ENCODE measurements around the gene CCR1.
A peak's percentile ranks its signal among the peaks of the same experiment; 100 is the strongest.

Gene CCR1

GRCh38 chr3:46200211-46200610, 7.9 kb downstream of the CCR1 start:
- no peak for ATAC-seq
- peaks cover 19% of the 10 kb centered on the region for H3K4me1 Mint-ChIP-seq
- peaks cover 3% of the 10 kb centered on the region for H3K36me3 Mint-ChIP-seq
- H3K27ac Mint-ChIP-seq = no peak overlapping the region
- no peaks in the 10 kb centered on the region for H3K27me3 Mint-ChIP-seq
- peaks cover 5% of the 10 kb centered on the region for H3K9me3 Mint-ChIP-seq
- no peak overlapping the region for H3K4me3 Mint-ChIP-seq

DNA sequence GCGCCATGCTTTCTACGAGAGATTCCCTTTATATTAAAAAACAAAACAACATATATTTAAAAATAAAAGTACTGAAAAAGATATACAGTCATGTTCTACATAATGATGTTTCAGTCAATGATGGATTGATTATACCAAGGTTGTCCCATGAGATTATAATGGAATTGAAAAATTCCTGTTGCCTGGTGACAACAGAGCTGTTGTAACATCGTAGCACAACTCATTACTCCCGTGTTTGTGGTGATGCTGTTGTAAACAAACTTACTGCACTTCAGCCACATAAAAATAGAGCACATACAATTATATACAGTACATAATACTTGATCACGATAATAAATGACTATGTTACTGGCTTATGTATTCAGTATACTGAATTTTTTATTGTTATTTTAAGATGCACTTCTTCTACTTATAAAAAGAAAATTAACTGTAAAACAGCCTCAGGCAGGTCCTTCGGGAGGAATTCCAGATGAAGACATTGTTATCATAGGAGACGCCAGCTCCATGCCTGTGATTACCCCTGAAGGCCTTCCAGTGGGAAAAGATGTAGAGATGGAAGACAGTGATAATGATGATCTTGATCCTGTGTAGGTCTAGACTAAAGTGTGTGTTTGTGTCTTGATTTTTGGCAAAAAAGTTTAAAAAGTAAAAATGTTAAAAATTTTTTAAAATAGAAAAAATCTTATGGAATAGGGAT, 11.7 kb downstream of the CCR1 start:
- H3K27ac Mint-ChIP-seq = no peak overlapping the region
- ATAC-seq = no peak
- H3K4me3 Mint-ChIP-seq = no peak overlapping the region
- peaks cover 24% of the 10 kb centered on the region for H3K36me3 Mint-ChIP-seq
- H3K9me3 Mint-ChIP-seq = peaks cover 20% of the 10 kb centered on the region
- H3K27me3 Mint-ChIP-seq = no peaks in the 10 kb centered on the region
- peaks cover 20% of the 10 kb centered on the region for H3K4me1 Mint-ChIP-seq

DNA sequence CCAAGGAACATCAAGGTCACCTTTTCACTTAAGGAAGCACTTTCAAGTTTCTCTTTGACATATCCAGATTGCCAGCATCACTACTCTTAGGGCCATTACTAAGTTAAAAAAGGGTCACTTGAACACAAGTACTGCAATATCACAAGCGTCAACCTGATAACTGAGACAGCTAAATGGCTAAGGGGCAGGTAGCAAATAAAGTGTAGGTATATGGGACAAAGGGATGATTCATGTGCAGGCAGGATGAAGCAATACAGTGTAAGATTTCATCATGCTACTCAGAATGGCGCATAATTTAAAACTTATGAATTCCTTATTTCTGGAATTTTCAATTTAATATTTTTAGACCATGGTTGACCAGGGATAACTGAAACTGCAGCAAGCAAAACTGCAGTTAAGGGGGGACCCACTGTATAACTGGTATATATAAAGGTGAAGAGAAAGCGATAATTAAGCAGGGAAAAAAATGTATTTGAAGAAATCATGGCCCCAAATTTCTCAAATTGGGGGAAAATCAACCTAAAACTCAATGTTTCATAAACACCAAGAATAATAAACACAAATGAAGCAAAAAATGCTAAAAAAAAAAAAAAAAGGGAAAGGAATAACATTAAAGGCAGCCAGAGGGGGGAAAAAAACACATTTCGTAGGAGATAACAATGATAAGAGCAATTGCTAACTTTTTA, 13.1 kb downstream of the CCR1 start:
- no peak for ATAC-seq
- H3K27ac Mint-ChIP-seq = no peak overlapping the region
- H3K4me3 Mint-ChIP-seq = no peak overlapping the region
- peaks cover 22% of the 10 kb centered on the region for H3K4me1 Mint-ChIP-seq
- peaks cover 24% of the 10 kb centered on the region for H3K36me3 Mint-ChIP-seq
- H3K27me3 Mint-ChIP-seq = no peaks in the 10 kb centered on the region
- peaks cover 20% of the 10 kb centered on the region for H3K9me3 Mint-ChIP-seq

DNA sequence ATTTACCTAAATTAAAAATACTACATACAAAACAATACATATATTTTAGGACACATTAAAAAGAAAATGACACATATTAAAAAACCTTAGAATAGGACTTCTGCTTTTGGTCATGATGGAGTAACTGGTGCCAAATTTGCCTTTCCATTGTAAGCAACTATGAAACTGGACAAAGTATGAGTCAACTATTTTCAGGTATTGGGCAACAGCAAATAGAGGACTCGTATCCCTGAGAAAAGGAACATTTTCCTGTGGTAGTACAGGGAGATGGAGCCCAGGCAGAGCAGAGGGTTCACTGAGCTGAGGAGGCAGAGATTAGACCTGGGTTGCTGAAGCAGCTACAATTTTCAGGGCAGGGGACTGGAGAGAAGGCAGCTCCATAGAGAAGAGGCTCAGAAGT, 14.7 kb downstream of the CCR1 start:
- H3K4me3 Mint-ChIP-seq = no peak overlapping the region
- H3K4me1 Mint-ChIP-seq = peaks cover 14% of the 10 kb centered on the region
- ATAC-seq = no peak
- no peaks in the 10 kb centered on the region for H3K27me3 Mint-ChIP-seq
- H3K27ac Mint-ChIP-seq = no peak overlapping the region
- peaks cover 24% of the 10 kb centered on the region for H3K36me3 Mint-ChIP-seq
- peaks cover 20% of the 10 kb centered on the region for H3K9me3 Mint-ChIP-seq

GRCh38 chr3:46192939-46193338, 15.2 kb downstream of the CCR1 start:
- no peak for ATAC-seq
- peaks cover 19% of the 10 kb centered on the region for H3K4me1 Mint-ChIP-seq
- no peaks in the 10 kb centered on the region for H3K27me3 Mint-ChIP-seq
- no peak overlapping the region for H3K27ac Mint-ChIP-seq
- peaks cover 20% of the 10 kb centered on the region for H3K9me3 Mint-ChIP-seq
- no peak overlapping the region for H3K4me3 Mint-ChIP-seq
- peaks cover 24% of the 10 kb centered on the region for H3K36me3 Mint-ChIP-seq

- Mint-ChIP-seq H3K9me3 (peaks cover 17% of the 10 kb centered on the region), H3K36me3 (peaks cover 24% of the 10 kb centered on the region), H3K27ac (no peak overlapping the region), H3K27me3 (no peaks in the 10 kb centered on the region), H3K4me1 (peaks cover 31% of the 10 kb centered on the region), H3K4me3 (no peak overlapping the region)
- peak; percentile 51 for ATAC-seq
Measured at GRCh38 chr3:46191730-46192129, 16.4 kb downstream of the CCR1 start.

- H3K4me1 Mint-ChIP-seq = peaks cover 50% of the 10 kb centered on the region
- H3K27ac Mint-ChIP-seq = no peak overlapping the region
- peaks cover 11% of the 10 kb centered on the region for H3K36me3 Mint-ChIP-seq
- H3K4me3 Mint-ChIP-seq = no peak overlapping the region
- peaks cover 10% of the 10 kb centered on the region for H3K9me3 Mint-ChIP-seq
- no peaks in the 10 kb centered on the region for H3K27me3 Mint-ChIP-seq
- no peak for ATAC-seq
Measured at GRCh38 chr3:46188708-46189107, 19.4 kb downstream of the CCR1 start.

GRCh38 chr3:46187876-46188275, 20.2 kb downstream of the CCR1 start:
- H3K4me1 Mint-ChIP-seq = peaks cover 58% of the 10 kb centered on the region
- H3K4me3 Mint-ChIP-seq = no peak overlapping the region
- peaks cover 3% of the 10 kb centered on the region for H3K36me3 Mint-ChIP-seq
- H3K9me3 Mint-ChIP-seq = peaks cover 2% of the 10 kb centered on the region
- H3K27me3 Mint-ChIP-seq = peaks cover under 1% of the 10 kb centered on the region
- ATAC-seq = peak; percentile 22
- H3K27ac Mint-ChIP-seq = no peak overlapping the region

- Mint-ChIP-seq H3K27ac (peak overlapping the region; percentile 9), H3K36me3 (no peaks in the 10 kb centered on the region), H3K9me3 (no peaks in the 10 kb centered on the region), H3K4me1 (peaks cover 64% of the 10 kb centered on the region), H3K4me3 (no peak overlapping the region), H3K27me3 (peaks cover 7% of the 10 kb centered on the region)
- peak; percentile 34 for ATAC-seq
Measured at GRCh38 chr3:46187341-46187700, 20.8 kb downstream of the CCR1 start.

DNA sequence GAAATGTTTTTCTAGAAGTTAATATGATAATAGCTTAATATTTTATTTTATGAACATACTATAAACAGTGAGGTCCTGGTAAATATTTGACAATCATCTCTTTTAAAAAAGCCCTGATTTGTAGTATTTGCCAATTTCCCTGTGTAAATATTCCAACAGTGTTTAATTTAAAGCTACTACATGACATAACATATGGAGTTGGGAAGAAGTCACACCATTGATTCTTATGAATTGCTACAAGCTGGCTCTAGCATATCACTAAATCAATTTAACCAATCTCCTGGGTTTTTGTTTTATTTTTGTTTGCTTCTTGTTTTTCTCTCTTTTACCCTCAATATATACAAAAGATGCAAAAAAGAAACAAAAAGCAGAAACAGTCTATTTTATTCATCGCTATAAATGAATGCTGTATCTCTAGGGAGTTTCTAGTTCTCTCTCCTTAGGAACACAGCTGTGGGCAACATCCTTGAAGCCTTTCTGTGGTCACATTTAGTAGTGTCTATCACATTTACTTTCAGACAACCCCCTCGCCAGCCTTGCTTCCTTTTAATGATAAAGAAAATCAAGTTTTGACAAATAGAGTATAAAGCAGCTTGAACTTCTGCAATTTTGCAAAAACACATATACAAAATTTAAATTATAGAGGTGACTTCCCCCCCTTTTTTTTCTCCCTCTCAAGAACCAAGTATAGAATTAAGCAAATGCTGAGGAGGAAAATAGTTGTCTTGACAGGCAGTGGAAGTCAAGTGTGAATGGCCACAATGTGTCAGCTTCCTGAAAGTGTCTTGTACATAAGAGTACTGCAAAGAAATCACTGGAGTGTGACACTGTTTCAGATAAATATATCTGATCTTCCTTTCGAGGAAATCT, 21.4 kb downstream of the CCR1 start:
- Mint-ChIP-seq H3K27ac (peak overlapping the region; percentile 9), H3K4me1 (peaks cover 60% of the 10 kb centered on the region), H3K27me3 (peaks cover 8% of the 10 kb centered on the region), H3K36me3 (no peaks in the 10 kb centered on the region), H3K9me3 (no peaks in the 10 kb centered on the region), H3K4me3 (no peak overlapping the region)
- ATAC-seq = peak; percentile 95

DNA sequence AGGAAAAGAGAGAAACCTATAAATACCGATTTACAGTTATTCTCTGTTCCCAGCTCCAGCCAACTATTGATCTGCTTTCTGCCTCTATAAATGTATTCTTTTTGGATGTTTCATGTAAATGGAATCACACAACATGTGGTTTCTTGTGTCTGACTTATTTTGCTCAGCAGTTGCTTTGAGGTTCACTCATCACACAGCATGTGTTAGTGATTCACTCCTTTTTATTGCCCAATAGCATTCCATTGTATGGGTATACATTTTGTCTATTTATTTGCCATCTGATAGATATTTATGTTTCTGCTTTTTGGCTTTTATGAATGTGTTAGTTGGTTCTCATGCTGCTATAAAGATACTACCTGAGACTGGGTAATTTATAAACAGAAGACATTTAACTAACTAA, 23.6 kb downstream of the CCR1 start:
- ATAC-seq = no peak
- H3K4me3 Mint-ChIP-seq = no peak overlapping the region
- H3K27me3 Mint-ChIP-seq = peaks cover 8% of the 10 kb centered on the region
- H3K27ac Mint-ChIP-seq = no peak overlapping the region
- H3K9me3 Mint-ChIP-seq = no peaks in the 10 kb centered on the region
- H3K36me3 Mint-ChIP-seq = no peaks in the 10 kb centered on the region
- peaks cover 51% of the 10 kb centered on the region for H3K4me1 Mint-ChIP-seq

DNA sequence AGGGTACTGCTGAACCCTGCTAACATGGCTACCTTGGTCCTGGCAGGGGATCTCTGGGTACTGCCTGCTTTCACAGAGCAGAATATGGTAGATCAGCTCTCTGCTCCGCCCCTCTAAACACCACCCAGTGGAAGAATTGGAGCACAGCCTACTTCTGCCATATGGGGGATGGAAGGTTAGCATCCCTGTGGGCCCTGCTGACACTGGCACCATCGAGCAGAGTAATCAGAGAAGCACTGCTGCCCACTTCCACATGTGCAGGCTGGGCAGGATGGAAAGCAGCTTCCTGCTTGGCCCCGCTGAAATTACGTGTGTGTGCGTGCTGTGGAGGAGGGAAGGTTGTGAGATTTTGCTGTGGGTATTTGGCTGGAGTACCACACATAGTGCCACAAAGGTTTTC, 24.8 kb downstream of the CCR1 start:
- H3K27ac Mint-ChIP-seq = no peak overlapping the region
- H3K27me3 Mint-ChIP-seq = peaks cover 8% of the 10 kb centered on the region
- H3K4me1 Mint-ChIP-seq = peaks cover 50% of the 10 kb centered on the region
- H3K36me3 Mint-ChIP-seq = no peaks in the 10 kb centered on the region
- H3K4me3 Mint-ChIP-seq = no peak overlapping the region
- no peak for ATAC-seq
- H3K9me3 Mint-ChIP-seq = no peaks in the 10 kb centered on the region

- no peak overlapping the region for H3K27ac Mint-ChIP-seq
- no peak overlapping the region for H3K4me3 Mint-ChIP-seq
- peaks cover 5% of the 10 kb centered on the region for H3K36me3 Mint-ChIP-seq
- no peak for ATAC-seq
- H3K27me3 Mint-ChIP-seq = no peaks in the 10 kb centered on the region
- H3K9me3 Mint-ChIP-seq = peaks cover 4% of the 10 kb centered on the region
- H3K4me1 Mint-ChIP-seq = no peaks in the 10 kb centered on the region
Measured at GRCh38 chr3:46168583-46169345, 39.3 kb downstream of the CCR1 start.

GRCh38 chr3:46163556-46164041, 44.5 kb downstream of the CCR1 start:
- H3K27ac Mint-ChIP-seq = no peak overlapping the region
- H3K4me3 Mint-ChIP-seq = no peak overlapping the region
- no peaks in the 10 kb centered on the region for H3K27me3 Mint-ChIP-seq
- H3K9me3 Mint-ChIP-seq = peaks cover 6% of the 10 kb centered on the region
- H3K4me1 Mint-ChIP-seq = peaks cover 10% of the 10 kb centered on the region
- peaks cover 5% of the 10 kb centered on the region for H3K36me3 Mint-ChIP-seq
- no peak for ATAC-seq
